HCT116 (cell line): ENCODE measurements around the gene PKHD1. TPM values are rescaled to one million over a fixed set of nuclear protein-coding genes. Genes with fewer than 3 reads are reported as not detected.

Experiments used
- ATAC-seq: fragments of 200-7000 bp; cut with Tn5 transposase; 2 replicates; pipeline ENCODE4 v1.9.1; 2020; ENCODE audit warnings: mild to moderate bottlenecking, moderate library complexity
- BruUV-seq: library from RNA; stranded (reverse); fragments of 400-500 nt; replicated peaks from 2 replicates; lab custom pipeline; 2021; lab: Mats Ljungman, UMichigan
- CTCF ChIA-PET: fragments of 300-600 bp; sonication (Branson Sonifier 250); formaldehyde crosslinking; loops from one replicate; lab custom pipeline; 2021; ENCODE audit warnings: antibody characterized with exemption; lab: Charles Lee
- POLR2A ChIA-PET: fragments of 300-600, 350-600 bp; sonication (Branson Sonifier 250); formaldehyde crosslinking; loops from one replicate; lab custom pipeline; 2021; ENCODE audit warnings: antibody characterized with exemption; lab: Charles Lee
- RAD21 ChIA-PET, 2 experiments: fragments of 300-600 bp; sonication (Branson Sonifier 250); formaldehyde crosslinking; loops; one replicate each; lab custom pipeline; 2023; ENCODE audit warnings: low total read pairs in 2 of 2; ENCODE audit not compliant: uncharacterized antibody in 2 of 2, unreplicated experiment in 2 of 2, low non-redundant PET in 1 of 2; lab: Charles Lee
- DNase-seq: peaks from one replicate; pipeline ENCODE4 v3.0.0-alpha.2; 2010; ENCODE audit warnings: low read depth, low spot score
- H2AFZ ChIP-seq: fragments of 200-600 bp; shearing (Covaris generic), sonication (generic); 2 replicates; pipeline ENCODE4 v1.6.1; 2017; ENCODE audit warnings: low read depth, mixed run types, mixed read lengths, antibody characterized with exemption, low read length; ENCODE audit not compliant: poor library complexity, severe bottlenecking
- H3K27ac ChIP-seq: 2 replicates; pipeline ENCODE4 v1.5.1; 2012; ENCODE audit warnings: low read depth, low read length
- H3K27me3 ChIP-seq: fragments of 200-600 bp; sonication (generic); 2 replicates; pipeline ENCODE4 v1.6.1; 2016; ENCODE audit warnings: mixed run types, low read length, mixed read lengths; ENCODE audit not compliant: insufficient read depth
- H3K36me3 ChIP-seq, 2 experiments: fragments of 200-500 bp in 1 of 2; fragments of 200-600 bp in 1 of 2; sonication (Bioruptor generic) in 1 of 2; sonication (generic) in 1 of 2; 2 replicates each; pipeline versions ENCODE4 v1.5.1 to v1.6.1; 2014 to 2016; ENCODE audit warnings: low read length in 2 of 2, inconsistent platforms in 1 of 2, mixed read lengths in 1 of 2, mixed run types in 1 of 2; ENCODE audit not compliant: insufficient read depth in 2 of 2, control insufficient read depth in 1 of 2
- H3K4me1 ChIP-seq, 2 experiments: fragments of 200-600 bp in 1 of 2; sonication (generic) in 1 of 2; 2 replicates each; pipeline versions ENCODE4 v1.5.1 to v1.6.1; 2012 to 2017; ENCODE audit warnings: low read length in 2 of 2, inconsistent platforms in 1 of 2, mild to moderate bottlenecking in 1 of 2, mixed read lengths in 1 of 2, mixed run types in 1 of 2, moderate library complexity in 1 of 2; ENCODE audit not compliant: insufficient read depth in 2 of 2, control insufficient read depth in 1 of 2
- H3K4me2 ChIP-seq: fragments of 200-600 bp; sonication (generic); 2 replicates; pipeline ENCODE4 v1.6.1; 2017; ENCODE audit warnings: mixed run types, low read length, mixed read lengths
- H3K4me3 ChIP-seq, 2 experiments: fragments of 200-600 bp in 1 of 2; sonication (generic) in 1 of 2; replicated peaks in 1 of 2; 2 replicates each; pipeline ENCODE4 v1.5.1; 2011 to 2016; ENCODE audit warnings: low read length in 2 of 2, control low read depth in 1 of 2, low read depth in 1 of 2, mild to moderate bottlenecking in 1 of 2, mixed read lengths in 1 of 2, mixed run types in 1 of 2
- H3K79me2 ChIP-seq: fragments of 200-600 bp; sonication (generic); 2 replicates; pipeline ENCODE4 v1.6.1; 2017; ENCODE audit warnings: mild to moderate bottlenecking, mixed run types, low read length, moderate library complexity, mixed read lengths; ENCODE audit not compliant: insufficient read depth
- H3K9ac ChIP-seq: fragments of 200-600 bp; sonication (generic); 2 replicates; pipeline ENCODE4 v1.6.1; 2016; ENCODE audit warnings: low read length, mixed read lengths
- H3K9me2 ChIP-seq: fragments of 200-600 bp; sonication (generic), shearing (Covaris generic); 2 replicates; pipeline ENCODE4 v1.6.1; 2017; ENCODE audit warnings: mixed run types, mild to moderate bottlenecking, moderate library complexity; ENCODE audit not compliant: insufficient read depth
- H3K9me3 ChIP-seq, 2 experiments: fragments of 200-500 bp in 1 of 2; fragments of 200-600 bp in 1 of 2; sonication (Bioruptor generic) in 1 of 2; sonication (generic) in 1 of 2; 2 replicates each; pipeline ENCODE4 v1.6.1; 2014 to 2017; ENCODE audit warnings: low read length in 2 of 2, mixed read lengths in 2 of 2, inconsistent platforms in 1 of 2, low read depth in 1 of 2, mild to moderate bottlenecking in 1 of 2, mixed run types in 1 of 2, moderate library complexity in 1 of 2; ENCODE audit not compliant: control insufficient read depth in 1 of 2, insufficient read depth in 1 of 2
- H4K20me1 ChIP-seq: fragments of 200-600 bp; sonication (generic), shearing (Covaris generic); 2 replicates; pipeline ENCODE4 v1.6.1; 2017; ENCODE audit warnings: mixed run types, mild to moderate bottlenecking, moderate library complexity; ENCODE audit not compliant: insufficient read depth
- ATF3 ChIP-seq: IDR thresholded peaks from 2 replicates; pipeline ENCODE4 v1.6.1; 2012
- CBX3 ChIP-seq: IDR thresholded peaks from 2 replicates; pipeline ENCODE4 v1.6.1; 2012; ENCODE audit warnings: low read depth
- CTCF ChIP-seq, 3 experiments: fragments of 200-600 bp in 1 of 3; sonication (generic) in 1 of 3; IDR thresholded peaks in 2 of 3; conservative IDR thresholded peaks in 1 of 3; 2 replicates each; pipeline ENCODE4 v1.5.1; 2012 to 2017; ENCODE audit warnings: low read depth in 2 of 3, low read length in 2 of 3, antibody characterized with exemption in 1 of 3, borderline replicate concordance in 1 of 3, control low read depth in 1 of 3, mild to moderate bottlenecking in 1 of 3, mixed read lengths in 1 of 3, mixed run types in 1 of 3, moderate library complexity in 1 of 3; ENCODE audit not compliant: insufficient read depth in 1 of 3
- EGR1 ChIP-seq: IDR thresholded peaks from 2 replicates; pipeline ENCODE4 v1.6.1; 2012; ENCODE audit warnings: low read depth
- EZH2 ChIP-seq: fragments of 200-600 bp; sonication (generic); IDR thresholded peaks from 2 replicates; pipeline ENCODE4 v1.6.1; 2017; ENCODE audit warnings: antibody characterized with exemption, mixed run types
- EZH2phosphoT487 ChIP-seq: fragments of 200-600 bp; IDR thresholded peaks from 2 replicates; pipeline ENCODE4 v1.6.1; 2018; ENCODE audit warnings: antibody characterized with exemption, borderline replicate concordance
- FOSL1 ChIP-seq: IDR thresholded peaks from 2 replicates; pipeline ENCODE4 v1.6.1; 2012; ENCODE audit warnings: low read depth
- JUND ChIP-seq: IDR thresholded peaks from 2 replicates; pipeline ENCODE4 v1.6.1; 2012
- MAX ChIP-seq: IDR thresholded peaks from 2 replicates; pipeline ENCODE4 v1.6.1; 2012
- POLR2A ChIP-seq: IDR thresholded peaks from 2 replicates; pipeline ENCODE4 v1.7.0; 2011; ENCODE audit warnings: borderline replicate concordance; ENCODE audit not compliant: insufficient read depth, insufficient read length; ENCODE audit errors: extremely low read depth
- POLR2AphosphoS5 ChIP-seq: IDR thresholded peaks from 2 replicates; pipeline ENCODE4 v1.6.1; 2011; ENCODE audit warnings: mild to moderate bottlenecking, low read depth, low read length, moderate library complexity
- REST ChIP-seq: IDR thresholded peaks from 2 replicates; pipeline ENCODE4 v1.6.1; 2012; ENCODE audit warnings: low read depth
- SIN3A ChIP-seq: IDR thresholded peaks from 2 replicates; pipeline ENCODE4 v1.6.1; 2012; ENCODE audit warnings: low read depth
- SP1 ChIP-seq: IDR thresholded peaks from 2 replicates; pipeline ENCODE4 v1.6.1; 2012; ENCODE audit warnings: low read depth
- TCF7L2 ChIP-seq: IDR thresholded peaks from 2 replicates; pipeline ENCODE4 v1.7.0; 2011; ENCODE audit warnings: borderline replicate concordance, inconsistent platforms; ENCODE audit not compliant: insufficient read depth, insufficient read length; ENCODE audit errors: extremely low read depth
- YY1 ChIP-seq: IDR thresholded peaks from 2 replicates; pipeline ENCODE4 v1.6.1; 2011; ENCODE audit warnings: low read length, low read depth, moderate library complexity, mild to moderate bottlenecking; ENCODE audit not compliant: insufficient replicate concordance; ENCODE audit errors: extremely low read depth
- ZFX ChIP-seq: fragments of 450-650 bp; IDR thresholded peaks from 2 replicates; pipeline ENCODE4 v1.6.1; 2017
- ZNF274 ChIP-seq: fragments of 200-500 bp; sonication (Bioruptor generic); IDR thresholded peaks from 2 replicates; pipeline ENCODE4 v1.6.1; 2014; ENCODE audit warnings: mild to moderate bottlenecking, low read depth, low read length, inconsistent platforms
- intact Hi-C: fragments of 100-400 bp; cut with micrococcal nuclease; formaldehyde crosslinking; loops from 2 replicates; pipeline ENCODE4 v1.10.0; 2022
- total RNA-seq: library from RNA; stranded (reverse); gene quantifications from one replicate; pipeline ENCODE4 v1.2.1, GENCODE V29; 2021; ENCODE audit not compliant: unreplicated experiment
- TF ChIP-seq, protein P1 (sequence below): IDR thresholded peaks from 2 replicates; pipeline ENCODE4 v1.6.1; 2011; ENCODE audit warnings: mild to moderate bottlenecking, low read length, moderate library complexity; ENCODE audit not compliant: insufficient replicate concordance; ENCODE audit errors: extremely low read depth

The PKHD1 gene
- total RNA-seq, 1 experiment from 2014 or later: not detected

- TF ChIP-seq REST: no peak
- no peak for TF ChIP-seq MAX
- no peak for TF ChIP-seq EZH2phosphoT487
- no peak for TF ChIP-seq ZNF274
- no peak for TF ChIP-seq EZH2
- no peak for TF ChIP-seq ATF3
- no peak for TF ChIP-seq JUND
- no peak for TF ChIP-seq EGR1
- no peak for TF ChIP-seq SIN3A
- TF ChIP-seq, protein P1, sequence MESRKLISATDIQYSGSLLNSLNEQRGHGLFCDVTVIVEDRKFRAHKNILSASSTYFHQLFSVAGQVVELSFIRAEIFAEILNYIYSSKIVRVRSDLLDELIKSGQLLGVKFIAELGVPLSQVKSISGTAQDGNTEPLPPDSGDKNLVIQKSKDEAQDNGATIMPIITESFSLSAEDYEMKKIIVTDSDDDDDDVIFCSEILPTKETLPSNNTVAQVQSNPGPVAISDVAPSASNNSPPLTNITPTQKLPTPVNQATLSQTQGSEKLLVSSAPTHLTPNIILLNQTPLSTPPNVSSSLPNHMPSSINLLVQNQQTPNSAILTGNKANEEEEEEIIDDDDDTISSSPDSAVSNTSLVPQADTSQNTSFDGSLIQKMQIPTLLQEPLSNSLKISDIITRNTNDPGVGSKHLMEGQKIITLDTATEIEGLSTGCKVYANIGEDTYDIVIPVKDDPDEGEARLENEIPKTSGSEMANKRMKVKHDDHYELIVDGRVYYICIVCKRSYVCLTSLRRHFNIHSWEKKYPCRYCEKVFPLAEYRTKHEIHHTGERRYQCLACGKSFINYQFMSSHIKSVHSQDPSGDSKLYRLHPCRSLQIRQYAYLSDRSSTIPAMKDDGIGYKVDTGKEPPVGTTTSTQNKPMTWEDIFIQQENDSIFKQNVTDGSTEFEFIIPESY: no peak
- TF ChIP-seq ZFX: no peak
- no peak for TF ChIP-seq YY1
- TF ChIP-seq POLR2AphosphoS5: no peak
- no peak for TF ChIP-seq FOSL1
- no peak for TF ChIP-seq TCF7L2
- TF ChIP-seq POLR2A: no peak
- no peak for TF ChIP-seq SP1
- no peak for TF ChIP-seq CTCF (IDR thresholded peaks at IDR 0.05 in 2 of 3, conservative IDR thresholded peaks at IDR 0.05 in 1 of 3; ENCODE audit: borderline replicate concordance in 1 of 3, insufficient read depth in 1 of 3, low read depth in 2 of 3, low read length in 2 of 3)
- no peak for TF ChIP-seq CBX3
- ChIA-PET POLR2A (no interaction called here), RAD21 (no interaction called here), CTCF (no interaction called here)
- DNase-seq: no peak
- no peaks in the 10 kb centered on the region for H3K9me3 ChIP-seq
- H3K4me3 ChIP-seq: no peak overlapping the region
- no peaks in the 10 kb centered on the region for H4K20me1 ChIP-seq
- H3K9me2 ChIP-seq: no peaks in the 10 kb centered on the region
- H3K27me3 ChIP-seq: 0 out of 2 replicates have a peak, but pooled peaks cover 12% of the 10 kb centered on the region
- H2AFZ ChIP-seq: no peak overlapping the region
- H3K27ac ChIP-seq: no peak overlapping the region
- no peak overlapping the region for H3K4me2 ChIP-seq
- H3K36me3 ChIP-seq: no peaks in the 10 kb centered on the region
- no peak for ATAC-seq
- no peak overlapping the region for H3K9ac ChIP-seq
- intact Hi-C loops: no loop called here
- H3K79me2 ChIP-seq: no peaks in the 10 kb centered on the region
- no TSS peak for BruUV-seq
- H3K4me1 ChIP-seq: no peaks in the 10 kb centered on the region
Observed at GRCh38 chr6:52077180-52077884, 10.1 kb downstream of the PKHD1 start.
